ENCODE measurements around the gene TNRC6A. TPM values are rescaled to one million over a fixed set of nuclear protein-coding genes. Genes with fewer than 3 reads are reported as not detected.
"Not testable (repeated sequence)": the region's sequence is repeated elsewhere in the genome, so short reads cannot be mapped to it uniquely, and the experiment has no call there.

Gene TNRC6A
- polyA plus RNA-seq, 1 donor, result 32.9 TPM

DNA sequence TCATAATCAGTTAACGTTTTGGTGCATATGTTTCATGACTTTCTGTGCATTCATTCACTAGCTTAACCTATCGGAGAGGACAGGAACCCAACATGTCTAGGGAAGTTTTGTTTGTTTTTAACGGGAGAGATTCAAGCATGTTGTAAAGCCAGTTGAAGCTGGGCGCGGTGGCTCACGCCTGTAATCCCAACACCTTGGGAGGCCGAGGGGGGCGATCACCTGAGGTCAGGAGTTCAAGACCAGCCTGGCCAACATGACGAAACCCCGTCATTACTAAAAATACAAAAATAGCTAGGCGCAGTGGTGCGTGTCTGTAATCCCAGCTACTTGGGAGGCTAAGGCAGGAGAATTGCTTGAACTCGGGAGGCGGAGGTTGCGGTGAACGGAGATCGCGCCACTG, 1.4 kb upstream of the TNRC6A start:
- no peak for DNase-seq (ENCODE audit: low read depth)

GRCh38 chr16:24728891-24729242, 584 bp upstream of the TNRC6A start:
- no peak for DNase-seq (ENCODE audit: low read depth)

DNA sequence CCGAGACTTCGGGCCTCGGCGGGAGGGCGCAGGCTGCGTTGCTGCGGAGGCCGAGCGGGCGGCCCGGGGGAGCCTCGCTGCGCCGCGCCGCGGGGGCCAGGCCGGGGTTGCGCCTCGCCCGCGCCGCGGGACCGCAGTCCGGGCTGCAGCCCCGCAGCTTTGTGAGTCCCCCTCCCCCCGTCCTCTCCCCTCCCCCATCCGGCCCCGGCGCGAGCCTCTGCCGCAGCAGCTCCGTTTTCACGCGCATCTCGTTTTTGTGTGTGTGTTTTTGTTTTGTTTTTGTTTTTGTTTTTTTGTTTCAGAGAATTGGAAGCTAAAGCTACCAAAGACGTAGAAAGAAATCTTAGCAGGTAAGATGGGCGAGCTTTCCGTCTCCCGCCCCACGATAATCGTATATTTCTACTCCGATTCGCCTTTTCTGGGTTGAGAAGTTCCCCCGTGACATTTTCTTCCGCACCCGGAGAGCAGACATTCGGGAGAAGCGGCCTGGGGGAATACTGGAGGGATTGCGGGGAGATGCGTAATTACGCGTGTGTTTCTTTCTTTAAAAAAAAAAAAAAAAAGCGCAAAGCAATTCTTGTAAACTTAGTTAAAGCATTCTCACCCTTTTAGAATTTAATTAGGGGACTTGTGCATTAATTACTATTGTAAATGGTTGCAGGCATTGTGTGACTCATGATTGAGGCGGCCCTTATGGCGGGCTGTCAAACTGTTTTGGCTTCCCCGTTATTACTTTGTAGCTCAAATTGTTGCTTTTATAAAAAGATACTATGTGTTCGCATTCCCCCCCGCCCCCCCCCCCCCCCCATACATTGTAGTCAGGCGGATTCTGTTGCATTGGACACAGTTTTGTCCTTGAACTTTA, 732 bp downstream of the TNRC6A start:
- no peak for DNase-seq (ENCODE audit: low read depth)

GRCh38 chr16:24730914-24731313, 1.5 kb downstream of the TNRC6A start:
- DNase-seq (ENCODE audit: low read depth), result no peak

- no peak for DNase-seq (ENCODE audit: low read depth)
Observed at GRCh38 chr16:24731722-24732419, 2.4 kb downstream of the TNRC6A start.

- no peak for DNase-seq (ENCODE audit: low read depth)
Observed at GRCh38 chr16:24734382-24734781, 4.9 kb downstream of the TNRC6A start.

- no peak for DNase-seq (ENCODE audit: low read depth)
Observed at GRCh38 chr16:24736758-24737157, 7.3 kb downstream of the TNRC6A start.

DNA sequence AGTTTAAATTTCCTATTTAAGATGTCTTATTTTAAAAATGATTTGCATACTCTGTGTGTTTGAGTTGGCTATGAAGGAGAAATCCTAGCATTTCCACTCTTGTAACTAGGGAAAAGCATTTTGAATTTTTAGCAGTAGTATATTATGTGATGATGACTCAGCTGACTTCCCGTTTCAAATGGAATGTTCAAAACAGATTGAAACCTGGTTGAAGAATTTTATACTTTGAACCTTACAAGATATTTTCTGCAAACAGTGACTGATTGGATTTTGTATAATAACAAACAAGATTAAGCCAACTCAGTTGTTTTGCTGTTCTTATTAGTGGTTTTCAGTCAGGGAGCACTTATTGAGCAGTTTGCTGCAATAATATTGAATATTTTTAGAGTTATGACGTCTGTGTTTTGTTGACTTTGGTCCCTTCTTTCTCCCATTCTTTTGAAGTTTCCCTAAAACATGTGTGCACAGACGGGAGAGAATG, 8.0 kb downstream of the TNRC6A start:
- DNase-seq (ENCODE audit: low read depth), result no peak

GRCh38 chr16:24737916-24738594, 8.6 kb downstream of the TNRC6A start:
- no peak for DNase-seq (ENCODE audit: low read depth)

GRCh38 chr16:24738895-24739294, 9.4 kb downstream of the TNRC6A start:
- DNase-seq (ENCODE audit: low read depth), result no peak

DNA sequence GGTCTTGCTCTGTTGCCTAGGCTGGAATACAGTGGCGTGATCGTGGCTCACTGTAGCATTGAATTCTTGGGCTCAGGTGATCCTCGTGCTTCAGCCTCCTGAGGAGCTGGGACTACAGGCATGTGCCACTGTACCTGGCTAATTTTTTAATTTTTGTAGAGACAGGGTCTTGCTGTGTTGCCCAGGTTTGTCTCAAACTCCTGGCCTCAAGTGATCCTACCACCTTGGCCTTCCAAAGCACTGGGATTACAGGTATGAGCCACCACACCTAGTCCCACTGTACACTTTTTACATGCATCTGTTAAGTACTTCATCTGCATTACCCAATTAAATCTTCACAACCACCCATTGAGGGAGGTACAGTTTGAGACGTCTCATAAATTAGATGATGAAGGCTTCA, 12.4 kb downstream of the TNRC6A start:
- DNase-seq (ENCODE audit: low read depth), result no peak

GRCh38 chr16:24742610-24743009, 13.2 kb downstream of the TNRC6A start:
- not testable (repeated sequence) for DNase-seq (ENCODE audit: low read depth)

GRCh38 chr16:24745391-24745790, 15.9 kb downstream of the TNRC6A start:
- no peak for DNase-seq (ENCODE audit: low read depth)

DNA sequence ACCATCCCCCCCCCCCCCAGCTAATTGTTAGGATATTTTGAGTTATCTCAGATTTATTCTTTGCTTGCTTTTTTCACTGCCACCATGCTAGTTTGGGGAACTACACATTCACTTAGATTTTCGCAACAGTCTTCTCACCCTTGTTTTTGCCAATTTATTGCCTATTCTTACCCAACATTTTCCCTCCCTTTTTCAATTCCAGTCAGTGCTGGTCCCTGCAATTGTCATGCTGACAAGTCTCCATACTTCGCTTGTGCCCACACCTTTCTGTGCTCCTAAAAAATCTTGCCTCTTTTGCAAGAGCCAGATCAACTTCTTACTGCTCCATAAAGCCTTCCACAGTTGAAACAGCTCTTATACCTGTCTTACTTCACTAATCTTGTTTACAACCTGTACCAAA, 16.3 kb downstream of the TNRC6A start:
- DNase-seq (ENCODE audit: low read depth), result no peak

GRCh38 chr16:24747441-24747840, 18.0 kb downstream of the TNRC6A start:
- DNase-seq (ENCODE audit: low read depth), result no peak

DNA sequence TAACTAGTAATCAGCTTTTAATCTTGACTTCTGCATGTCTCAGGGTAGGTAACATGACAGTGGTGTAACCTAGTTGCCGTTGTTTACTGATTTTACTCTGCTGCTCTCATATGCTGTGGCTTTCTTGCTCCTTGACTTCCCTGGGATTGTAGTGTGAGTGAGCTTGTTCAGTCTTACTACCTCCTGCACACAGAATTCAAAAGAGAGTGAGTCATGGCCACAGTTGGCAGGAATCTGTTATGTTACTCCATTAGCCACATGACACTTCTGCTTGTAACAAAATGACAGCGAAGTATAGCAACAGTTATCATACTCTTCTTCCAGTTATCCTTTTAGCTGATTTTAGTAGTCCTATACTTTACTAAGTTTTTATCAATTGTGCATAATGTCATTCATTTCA, 18.8 kb downstream of the TNRC6A start:
- DNase-seq (ENCODE audit: low read depth), result no peak

DNA sequence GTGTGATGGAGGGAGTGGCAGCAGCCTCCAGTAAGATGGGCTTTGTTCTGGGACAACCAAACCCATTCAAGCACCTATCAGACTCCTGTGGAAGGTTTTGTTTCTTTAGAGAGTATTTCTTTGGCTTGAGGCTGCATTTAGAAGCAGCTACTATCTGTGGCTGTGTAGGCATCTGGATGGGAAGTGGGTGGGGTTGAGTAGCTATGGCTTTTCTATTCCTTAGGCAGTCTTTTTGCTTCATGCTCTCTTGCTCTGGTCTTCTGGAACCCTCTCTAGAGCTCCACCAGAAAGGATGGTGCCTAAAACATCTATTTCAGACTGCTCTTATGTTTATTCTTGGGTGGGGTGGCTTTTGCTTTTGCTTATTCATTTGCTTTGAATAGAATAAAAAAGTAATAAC, 19.9 kb downstream of the TNRC6A start:
- DNase-seq (ENCODE audit: low read depth), result no peak

DNA sequence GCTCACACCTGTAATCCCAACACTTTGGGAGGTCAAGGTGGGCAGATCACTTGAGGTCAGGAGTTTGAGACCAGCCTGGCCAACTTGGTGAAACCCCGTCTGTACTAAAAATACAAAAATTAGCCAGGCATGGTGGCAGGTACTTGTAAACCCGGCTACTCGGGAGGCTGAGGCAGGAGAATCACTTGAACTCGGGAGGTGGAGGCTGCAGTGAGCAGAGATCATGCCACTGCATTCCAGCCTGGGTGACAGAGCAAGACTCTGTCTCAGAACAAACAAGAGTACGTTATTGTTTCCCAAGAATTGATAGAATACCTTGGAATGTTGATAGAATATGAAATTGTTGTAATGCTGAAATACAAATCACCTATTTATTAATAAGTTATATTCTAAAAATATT, 20.4 kb downstream of the TNRC6A start:
- DNase-seq (ENCODE audit: low read depth), result not testable (repeated sequence)

DNA sequence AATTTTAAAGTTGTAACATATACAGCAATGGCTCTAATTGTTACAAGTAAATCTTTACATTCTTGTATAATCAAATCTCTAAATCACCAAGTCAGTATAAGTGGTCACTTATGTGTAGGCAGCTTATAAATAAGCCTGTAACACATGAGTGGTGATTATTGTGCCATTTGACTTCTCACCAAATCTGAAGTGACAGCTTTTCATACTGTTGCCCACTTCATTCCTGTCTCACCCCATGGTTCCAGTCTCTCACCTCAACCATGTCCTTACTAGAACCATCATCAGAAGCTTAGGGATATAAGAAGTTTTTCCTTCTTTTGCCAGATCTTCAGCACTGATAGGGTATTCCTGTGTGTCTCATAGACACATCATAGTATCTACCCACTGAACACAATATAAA, 23.5 kb downstream of the TNRC6A start:
- no peak for DNase-seq (ENCODE audit: low read depth)

DNA sequence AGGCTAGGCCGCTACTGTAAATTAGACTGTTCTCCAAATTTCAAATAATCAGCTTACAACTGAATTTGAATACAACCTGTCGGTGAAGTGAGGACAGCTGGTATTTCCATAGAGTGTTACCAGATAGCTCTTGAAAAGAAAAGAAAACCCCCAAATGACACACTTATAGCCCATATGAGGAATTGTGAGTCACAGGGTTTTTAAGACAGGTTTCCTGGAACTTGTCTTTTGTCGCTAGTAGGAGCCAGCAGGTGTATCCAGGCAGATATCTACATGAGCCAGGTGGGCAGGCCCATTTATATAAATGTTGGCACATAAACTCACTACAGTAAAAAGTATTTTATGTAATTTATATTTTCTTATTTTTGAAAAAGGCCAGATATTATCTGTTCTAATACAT, 24.0 kb downstream of the TNRC6A start:
- DNase-seq (ENCODE audit: low read depth), result no peak

DNA sequence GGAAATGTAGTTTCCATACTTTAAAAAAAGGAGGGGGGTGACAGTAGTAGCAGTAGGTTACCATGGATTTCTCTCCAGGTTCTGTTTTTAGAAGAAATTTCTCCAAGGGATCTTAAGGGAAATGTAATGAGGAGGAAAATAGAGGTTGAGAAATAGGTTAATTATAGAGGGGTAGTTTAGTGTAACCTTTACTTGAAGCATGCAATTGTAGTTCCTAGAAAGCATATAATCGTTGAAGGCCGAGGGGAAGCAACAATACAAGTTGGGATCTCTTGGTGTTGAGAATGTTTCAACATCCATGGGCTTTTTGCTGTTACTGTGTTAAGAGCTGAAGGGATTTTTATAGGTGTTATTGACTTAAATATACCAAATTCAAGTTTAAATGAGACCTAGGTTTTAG, 25.1 kb downstream of the TNRC6A start:
- no peak for DNase-seq (ENCODE audit: low read depth)

GRCh38 chr16:24755201-24755874, 25.9 kb downstream of the TNRC6A start:
- no peak for DNase-seq (ENCODE audit: low read depth)
